NOMO-1 treated with dmso at 0.1 percent for 144 hours (cell line): Measurements from ENCODE around the gene ARRB1.
"Not testable (repeated sequence)": the region's sequence is repeated elsewhere in the genome, so short reads cannot be mapped to it uniquely, and the experiment has no call there.

Source experiments
- DNase-seq: peaks from one replicate; lab custom pipeline; 2025; ENCODE audit not compliant: unreplicated experiment; lab: John Stamatoyannopoulos, UW

ARRB1 gene

DNA sequence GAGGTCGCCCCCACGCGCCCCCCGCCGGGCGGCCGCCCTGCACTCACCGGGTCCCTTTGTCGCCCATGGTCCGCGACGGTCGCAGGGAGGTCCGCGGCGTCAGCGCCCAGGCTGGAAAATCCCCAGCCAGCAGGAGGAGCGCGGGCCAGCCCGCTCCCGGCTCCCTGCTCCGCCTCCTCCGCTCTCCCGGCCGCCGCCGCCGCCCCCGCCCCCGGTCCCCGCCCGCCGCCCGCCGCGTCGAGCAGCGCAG lies at the start of gene ARRB1:
ARRB1 (minus strand) TSS at position 121 of the 250 bp plus-strand sequence; CDS start at position 67, 54 bp downstream.
- DNase-seq: no peak

GRCh38 chr11:75400146-75400865 lies 48.8 kb upstream of the ARRB1 start:
- no peak for DNase-seq

DNA sequence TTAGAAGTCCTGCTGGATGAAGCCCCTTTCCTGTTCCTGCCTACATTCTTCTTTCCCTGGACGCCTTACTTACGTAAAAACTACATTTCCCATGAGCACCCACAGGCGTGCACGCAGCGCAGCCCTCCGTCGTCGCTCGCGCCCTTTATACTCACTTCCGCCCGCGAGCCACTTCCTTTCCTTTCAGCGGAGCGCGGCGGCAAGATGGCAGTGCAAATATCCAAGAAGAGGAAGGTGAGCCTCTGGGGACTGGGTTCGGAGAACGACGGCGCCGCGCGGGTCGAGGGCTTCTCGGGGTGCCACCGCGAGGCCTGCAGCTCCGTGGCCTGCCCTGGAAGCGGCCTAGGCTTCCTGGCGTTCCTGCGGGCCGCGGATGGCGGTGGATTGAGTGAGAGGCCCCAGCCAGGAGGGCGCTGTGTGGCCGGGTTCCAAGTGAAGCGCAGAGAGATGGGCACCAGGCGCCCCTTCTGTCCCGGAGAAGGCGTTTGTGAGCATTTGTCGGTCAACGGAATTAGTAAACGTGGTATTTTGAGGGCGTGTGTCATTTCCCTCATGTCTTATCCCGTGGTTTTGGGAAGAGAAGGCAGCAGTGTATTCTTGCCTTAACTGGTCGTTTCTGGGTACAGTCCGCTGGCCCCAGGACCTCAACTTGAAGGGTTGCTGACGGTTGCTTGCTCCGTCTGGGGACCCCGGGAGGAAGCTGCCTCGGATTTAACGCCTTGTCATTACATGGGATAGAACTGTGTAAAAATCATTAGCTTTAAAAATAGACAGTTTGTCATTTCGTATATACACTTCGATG lies 48.1 kb upstream of the ARRB1 start, which contains the start of gene RPS3:
RPS3 (plus strand) TSS at position 175 of the 802 bp plus-strand sequence; CDS start at position 205, 30 bp downstream.
- DNase-seq: peak; percentile 85

DNA sequence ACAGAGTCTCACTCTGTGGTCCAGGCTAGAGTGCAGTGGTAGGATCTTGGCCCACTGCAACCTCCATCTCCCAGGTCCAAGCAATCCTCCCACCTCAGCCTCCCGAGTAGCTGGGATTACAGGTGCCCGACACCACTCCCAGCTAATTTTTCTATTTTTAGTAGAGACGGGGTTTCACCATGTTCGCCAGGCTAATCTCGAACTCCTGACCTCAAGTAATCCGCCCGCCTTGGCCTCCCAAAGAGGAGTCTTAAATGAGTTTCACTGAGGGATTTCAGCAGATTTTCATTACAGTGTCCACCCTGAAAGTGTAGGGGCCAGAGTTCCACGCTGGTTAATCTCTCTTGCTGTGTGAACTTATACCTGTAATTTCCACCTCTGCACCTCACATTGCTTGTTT lies 47.4 kb upstream of the ARRB1 start:
- DNase-seq: no peak

GRCh38 chr11:75394085-75394840 lies 42.8 kb upstream of the ARRB1 start:
- no peak for DNase-seq

DNA sequence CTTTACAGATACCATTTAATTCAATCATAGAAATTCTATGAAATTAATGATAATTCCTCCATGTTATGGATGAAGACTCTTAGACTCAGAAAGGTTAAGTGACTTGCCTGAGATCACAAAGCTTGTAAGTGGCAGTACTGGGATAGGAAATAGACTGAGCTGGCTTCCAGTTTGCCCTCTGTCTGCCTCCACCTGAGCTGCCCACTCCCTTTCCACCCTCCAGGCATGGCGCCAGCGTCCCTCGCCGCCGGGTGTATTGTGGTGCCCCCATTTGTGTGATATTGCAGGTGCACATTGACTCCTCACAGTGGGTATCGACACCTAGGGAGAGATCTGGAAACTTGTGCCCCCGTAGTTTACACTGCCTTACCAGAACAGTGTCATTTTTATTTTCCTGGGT lies 38.5 kb upstream of the ARRB1 start:
- DNase-seq: no peak

- DNase-seq: no peak
These were observed 37.8 kb upstream of the ARRB1 start for GRCh38 chr11:75389276-75389605.

GRCh38 chr11:75388386-75389275 lies 37.2 kb upstream of the ARRB1 start:
- peak; percentile 64 for DNase-seq

GRCh38 chr11:75387736-75388294 lies 36.4 kb upstream of the ARRB1 start:
- DNase-seq: no peak

- no peak for DNase-seq
These were observed 35.6 kb upstream of the ARRB1 start for GRCh38 chr11:75386942-75387630.

GRCh38 chr11:75384438-75385080 lies 33.1 kb upstream of the ARRB1 start:
- no peak for DNase-seq

DNA sequence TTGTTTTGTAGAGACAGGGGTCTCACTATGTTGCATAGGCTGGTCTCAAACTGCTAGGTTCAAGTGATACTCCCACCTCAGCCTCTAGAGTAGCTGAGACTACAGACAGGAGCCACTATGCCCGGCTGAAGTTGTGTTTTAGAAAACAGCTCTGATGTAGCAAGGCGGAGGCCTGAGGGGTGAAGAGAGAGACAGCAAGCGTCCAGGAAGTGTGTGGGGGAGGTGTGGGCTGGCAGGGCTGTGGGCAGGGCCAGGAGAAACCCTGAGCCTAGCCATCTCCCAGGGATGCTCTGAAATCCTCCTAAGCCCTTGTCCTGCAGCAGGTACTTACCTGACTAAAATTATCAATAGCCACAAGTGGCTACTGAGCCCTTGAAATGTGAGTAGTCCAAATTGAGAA lies 31.8 kb upstream of the ARRB1 start:
- DNase-seq: peak; percentile 48

- no peak for DNase-seq
These were observed 29.4 kb upstream of the ARRB1 start for GRCh38 chr11:75380716-75381420.

- DNase-seq: no peak
These were observed 28.8 kb upstream of the ARRB1 start for GRCh38 chr11:75380245-75380644.

DNA sequence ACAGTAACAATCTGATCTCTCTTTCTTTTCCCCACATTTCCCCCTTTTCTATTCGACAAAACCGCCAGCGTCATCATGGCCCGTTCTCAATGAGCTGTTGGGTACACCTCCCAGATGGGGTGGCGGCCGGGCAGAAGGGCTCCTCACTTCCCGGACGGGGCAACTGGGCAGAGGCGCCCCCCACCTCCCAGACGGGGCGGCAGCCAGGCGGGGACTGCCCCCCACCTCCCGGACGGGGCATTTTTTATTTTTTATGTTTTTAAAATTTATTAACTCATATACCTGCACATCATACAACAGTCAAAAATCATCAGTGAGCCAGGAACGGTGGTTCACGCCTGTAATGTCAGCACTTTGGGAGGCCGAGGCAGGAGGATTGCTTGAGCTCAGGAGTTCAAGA lies 27.3 kb upstream of the ARRB1 start:
- not testable (repeated sequence) for DNase-seq

DNA sequence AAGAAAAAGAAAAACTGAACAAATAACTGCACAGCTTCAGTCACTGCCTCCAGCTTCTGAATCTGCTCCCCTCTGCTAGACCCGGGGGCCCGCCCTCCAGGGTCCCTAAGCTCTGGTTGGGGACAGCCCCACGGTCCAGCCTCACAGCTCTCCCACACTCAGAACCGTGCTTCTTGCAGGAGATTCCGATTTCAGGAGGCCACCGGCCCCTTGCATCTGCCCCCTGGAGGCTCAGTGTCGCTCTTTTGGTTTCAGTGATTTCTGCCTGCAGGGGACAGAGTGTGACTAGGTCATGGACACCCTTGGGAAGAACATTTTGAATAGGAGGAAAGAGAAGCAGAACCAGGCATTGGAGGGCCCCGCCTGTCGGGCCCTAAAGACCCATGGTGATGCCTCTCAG lies 24.7 kb upstream of the ARRB1 start:
- DNase-seq: no peak

DNA sequence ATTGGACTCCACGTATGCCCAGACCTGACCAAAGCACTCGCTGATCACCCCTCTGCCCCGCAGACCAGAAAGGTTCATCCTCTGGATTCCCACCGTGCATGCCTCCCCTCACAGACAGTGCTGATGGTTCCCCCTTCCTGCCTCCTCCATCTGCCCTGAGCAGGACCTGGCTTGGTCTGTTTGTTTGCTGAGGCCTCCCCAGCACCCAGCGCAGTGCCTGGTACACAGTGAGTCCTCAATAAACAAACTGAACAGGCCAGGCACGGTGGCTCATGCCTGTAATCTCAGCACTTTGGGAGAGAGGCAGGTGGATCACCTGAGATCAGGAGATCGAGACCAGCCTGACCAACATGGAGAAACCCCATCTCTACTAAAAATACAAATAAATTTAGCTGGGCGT lies 24.2 kb upstream of the ARRB1 start:
- DNase-seq: no peak

DNA sequence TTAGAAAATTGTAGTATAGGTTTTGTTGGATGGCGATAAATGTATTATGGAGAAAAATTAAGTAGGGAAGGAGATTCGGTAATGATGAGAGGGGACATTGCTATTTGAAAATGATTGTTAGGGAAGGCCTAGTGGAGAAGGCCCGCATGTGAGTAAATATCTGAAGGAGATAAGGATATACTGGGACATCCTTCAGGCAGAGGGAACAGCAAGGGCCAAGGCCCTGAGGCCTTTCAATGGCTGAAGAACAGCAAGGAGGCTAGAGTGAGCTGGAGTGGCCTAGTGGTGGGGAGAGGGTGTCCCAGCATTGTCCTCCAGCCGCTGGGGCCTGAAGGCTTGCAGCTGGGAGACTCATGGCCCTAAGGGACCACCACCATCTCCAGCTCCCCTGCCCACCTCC lies 23.2 kb upstream of the ARRB1 start:
- no peak for DNase-seq

DNA sequence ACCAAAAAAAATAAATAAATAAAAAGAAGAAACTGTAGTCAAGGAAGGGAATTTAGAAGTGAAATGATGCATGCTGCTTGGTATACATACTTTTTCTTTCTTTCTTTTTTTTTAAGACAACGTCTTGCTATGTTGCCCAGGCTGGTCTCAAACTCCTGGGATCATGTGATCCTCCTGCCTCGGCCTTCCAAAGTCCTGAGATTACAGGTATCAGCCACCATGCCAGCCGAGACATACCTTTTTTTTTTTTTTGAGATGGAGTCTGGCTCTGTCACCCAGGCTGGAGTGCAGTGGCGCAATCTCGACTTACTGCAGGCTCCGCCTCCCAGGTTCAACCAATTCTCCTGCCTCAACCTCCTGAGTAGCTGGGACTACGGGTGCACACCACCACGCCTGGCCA lies 21.7 kb upstream of the ARRB1 start:
- no peak for DNase-seq
